ENCODE measurements around the gene PARP12. TPM values are rescaled to one million over a fixed set of nuclear protein-coding genes. Genes with fewer than 3 reads are reported as not detected.

PARP12 gene
- total RNA-seq, 4 donors from 2014 or later: 37.4 to 46.9 (median 38.9) TPM

- Histone ChIP-seq H3K4me1 (no peaks in the 10 kb centered on the region), H3K27ac (no peak overlapping the region), H3K9me3 (no peaks in the 10 kb centered on the region), H3K4me3 (replicated peaks in 1 of 3) (no peak overlapping the region), H3K27me3 (no peaks in the 10 kb centered on the region), H3K36me3 (peaks cover 17 to 43% of the 10 kb centered on the region in 2 donors)
- TF ChIP-seq POLR2A (IDR thresholded peaks at IDR 0.05) (no peak), CTCF (IDR thresholded peaks at IDR 0.05) (no peak)
- intact Hi-C loops (cut with DNase I): no loop called here
- DNase-seq: no peak
- WGBS, 2 donors: 84 to 97% methylated on average over 5 to 6 of the region's 6 CpGs
Measured at GRCh38 chr7:140023728-140024127, 39.0 kb downstream of the PARP12 start.

GRCh38 chr7:140022582-140023211, 40.1 kb downstream of the PARP12 start:
- Histone ChIP-seq H3K36me3 (peaks cover 14 to 42% of the 10 kb centered on the region in 2 donors), H3K4me3 (replicated peaks in 1 of 3) (no peak overlapping the region)
- 84 to 86% methylated on average over 7 of the region's 7 CpGs for WGBS, 2 donors

GRCh38 chr7:140021603-140022002, 41.1 kb downstream of the PARP12 start:
- WGBS, 2 donors: 97 to 100% methylated on average over 8 of the region's 8 CpGs
- no peaks in the 10 kb centered on the region for H3K27me3 ChIP-seq
- H3K4me3 ChIP-seq (replicated peaks in 1 of 3): no peak overlapping the region
- intact Hi-C loops (cut with DNase I): no loop called here
- peaks cover 5 to 34% of the 10 kb centered on the region in 2 donors for H3K36me3 ChIP-seq
- H3K27ac ChIP-seq: no peak overlapping the region
- DNase-seq: no peak
- H3K4me1 ChIP-seq: no peaks in the 10 kb centered on the region
- TF ChIP-seq CTCF (IDR thresholded peaks at IDR 0.05): no peak
- no peak for TF ChIP-seq POLR2A (IDR thresholded peaks at IDR 0.05)
- H3K9me3 ChIP-seq: no peaks in the 10 kb centered on the region

More at GRCh38 chr7:140022582-140023211, 40.1 kb downstream of the PARP12 start:
- DNase-seq: no peak
- no peaks in the 10 kb centered on the region for H3K27me3 ChIP-seq
- intact Hi-C loops (cut with DNase I): no loop called here
- H3K4me1 ChIP-seq: no peaks in the 10 kb centered on the region
- H3K27ac ChIP-seq: no peak overlapping the region
- TF ChIP-seq POLR2A (IDR thresholded peaks at IDR 0.05): no peak
- no peak for TF ChIP-seq CTCF (IDR thresholded peaks at IDR 0.05)
- H3K9me3 ChIP-seq: no peaks in the 10 kb centered on the region

- Histone ChIP-seq H3K27ac (no peak overlapping the region), H3K27me3 (no peaks in the 10 kb centered on the region), H3K4me3 (replicated peaks in 1 of 3) (no peak overlapping the region), H3K9me3 (no peaks in the 10 kb centered on the region), H3K36me3 (peaks cover 0 to 17% of the 10 kb centered on the region in 2 donors), H3K4me1 (no peaks in the 10 kb centered on the region)
- WGBS, 2 donors: 74 to 83% methylated on average over 3 of the region's 3 CpGs
- no peak for TF ChIP-seq CTCF (IDR thresholded peaks at IDR 0.05)
- TF ChIP-seq POLR2A (IDR thresholded peaks at IDR 0.05): no peak
- DNase-seq: no peak
- intact Hi-C loops (cut with DNase I): no loop called here
Measured at GRCh38 chr7:140019606-140020005, 43.1 kb downstream of the PARP12 start.

- H3K27ac ChIP-seq: no peak overlapping the region
- intact Hi-C loops (cut with DNase I): no loop called here
- H3K36me3 ChIP-seq: peaks cover 0 to 13% of the 10 kb centered on the region in 2 donors
- DNase-seq: no peak
- 30 to 35% methylated on average over 7 to 11 of the region's 11 CpGs for WGBS, 2 donors
- no peaks in the 10 kb centered on the region for H3K4me1 ChIP-seq
- no peak for TF ChIP-seq POLR2A (IDR thresholded peaks at IDR 0.05)
- TF ChIP-seq CTCF (IDR thresholded peaks at IDR 0.05): no peak
- H3K9me3 ChIP-seq: no peaks in the 10 kb centered on the region
- no peaks in the 10 kb centered on the region for H3K27me3 ChIP-seq
- no peak overlapping the region for H3K4me3 ChIP-seq (replicated peaks in 1 of 3)
Measured at GRCh38 chr7:140019172-140019571, 43.6 kb downstream of the PARP12 start.

Data from thyroid gland (tissue), 4 donors.